HG03108 (cell line): ENCODE measurements around the gene HELZ.
"Not testable (repeated sequence)": the region's sequence is repeated elsewhere in the genome, so short reads cannot be mapped to it uniquely, and the experiment has no call there.

Experiments used
- ATAC-seq: cut with Tn5 transposase; IDR thresholded peaks from one replicate; pipeline ENCODE4 v1.9.1; 2021; ENCODE audit warnings: moderate library complexity; ENCODE audit not compliant: unreplicated experiment

HELZ gene

GRCh38 chr17:67124450-67125148 is 120.4 kb downstream of the HELZ start:
- ATAC-seq: no peak

GRCh38 chr17:67123699-67124098 is 121.3 kb downstream of the HELZ start:
- ATAC-seq: no peak

- no peak for ATAC-seq
Observed at GRCh38 chr17:67121316-67121891, 123.6 kb downstream of the HELZ start.

- no peak for ATAC-seq
Observed at GRCh38 chr17:67119102-67119501, 125.9 kb downstream of the HELZ start.

- no peak for ATAC-seq
Observed at GRCh38 chr17:67116045-67116575, 128.9 kb downstream of the HELZ start.

- ATAC-seq: no peak
Observed at GRCh38 chr17:67115401-67115800, 129.6 kb downstream of the HELZ start.

- ATAC-seq: no peak
Observed at GRCh38 chr17:67113486-67113885, 131.5 kb downstream of the HELZ start.

- no peak for ATAC-seq
Observed at GRCh38 chr17:67111808-67112207, 133.2 kb downstream of the HELZ start.

- ATAC-seq: no peak
Observed at GRCh38 chr17:67111327-67111726, 133.7 kb downstream of the HELZ start.

- no peak for ATAC-seq
Observed at GRCh38 chr17:67110619-67111018, 134.4 kb downstream of the HELZ start.

GRCh38 chr17:67109111-67109510 is 135.9 kb downstream of the HELZ start:
- ATAC-seq: no peak

- ATAC-seq: no peak
Observed at GRCh38 chr17:67107811-67108775, 136.9 kb downstream of the HELZ start.

GRCh38 chr17:67107171-67107570 is 137.8 kb downstream of the HELZ start:
- no peak for ATAC-seq

- ATAC-seq: no peak
Observed at GRCh38 chr17:67105213-67105612, 139.8 kb downstream of the HELZ start.

- not testable (repeated sequence) for ATAC-seq
Observed at GRCh38 chr17:67104641-67105040, 140.4 kb downstream of the HELZ start.

GRCh38 chr17:67098006-67098405 is 147.0 kb downstream of the HELZ start:
- ATAC-seq: no peak

- no peak for ATAC-seq
Observed at GRCh38 chr17:67096609-67097008, 148.4 kb downstream of the HELZ start.

- no peak for ATAC-seq
Observed at GRCh38 chr17:67095803-67096202, 149.2 kb downstream of the HELZ start.

- not testable (repeated sequence) for ATAC-seq
Observed at GRCh38 chr17:67095291-67095690, 149.7 kb downstream of the HELZ start.

- ATAC-seq: no peak
Observed at GRCh38 chr17:67093348-67093747, 151.6 kb downstream of the HELZ start.

- ATAC-seq: not testable (repeated sequence)
Observed at GRCh38 chr17:67092710-67093109, 152.3 kb downstream of the HELZ start.
